Glutamatergic neuron (in vitro differentiated cells): ENCODE results near the gene CALML6. TPM values are rescaled to one million over a fixed set of nuclear protein-coding genes. Genes with fewer than 3 reads are reported as not detected.

Source experiments
- DNase-seq: peaks from one replicate; pipeline ENCODE4 v3.0.0; 2022
- H3K27ac Mint-ChIP-seq: one replicate; pipeline ENCODE4 v1.8.0; 2020; ENCODE audit warnings: mild to moderate bottlenecking, mixed read lengths, inconsistent platforms; ENCODE audit not compliant: unreplicated experiment
- H3K27me3 Mint-ChIP-seq: one replicate; pipeline ENCODE4 v1.8.0; 2020; ENCODE audit warnings: mild to moderate bottlenecking, moderate library complexity, mixed read lengths, inconsistent platforms; ENCODE audit not compliant: unreplicated experiment
- H3K36me3 Mint-ChIP-seq: one replicate; pipeline ENCODE4 v1.8.0; 2020; ENCODE audit warnings: mild to moderate bottlenecking, mixed read lengths, inconsistent platforms; ENCODE audit not compliant: unreplicated experiment
- H3K4me1 Mint-ChIP-seq: one replicate; pipeline ENCODE4 v1.8.0; 2020; ENCODE audit warnings: mild to moderate bottlenecking, low read depth, mixed read lengths, inconsistent platforms; ENCODE audit not compliant: unreplicated experiment
- H3K4me3 Mint-ChIP-seq: one replicate; pipeline ENCODE4 v1.8.0; 2020; ENCODE audit warnings: mild to moderate bottlenecking, mixed read lengths, inconsistent platforms; ENCODE audit not compliant: unreplicated experiment
- H3K9me3 Mint-ChIP-seq: one replicate; pipeline ENCODE4 v1.8.0; 2020; ENCODE audit warnings: mild to moderate bottlenecking, moderate library complexity, mixed read lengths, inconsistent platforms; ENCODE audit not compliant: unreplicated experiment
- CTCF ChIP-seq: fragments of 200-600 bp; sonication (generic); IDR thresholded peaks from one replicate; pipeline ENCODE4 v1.5.0; 2021; ENCODE audit not compliant: partially characterized antibody, unreplicated experiment
- total RNA-seq: library from RNA; stranded (reverse); fragmentation: NEBNext Ultra II Directional; extraction: Animal tissue kit (Norgen Biotek cat#: 25700); gene quantifications from one replicate; pipeline ENCODE4 v1.2.1, GENCODE V29; 2021; ENCODE audit not compliant: unreplicated experiment

The CALML6 gene
- total RNA-seq, 1 donor from 2014 or later: 5.2 TPM

GRCh38 chr1:1873186-1873585, 41.9 kb upstream of the CALML6 start:
- Mint-ChIP-seq H3K4me1 (peaks cover 20% of the 10 kb centered on the region), H3K4me3 (no peak overlapping the region), H3K27ac (peak overlapping the region; percentile 15), H3K27me3 (peaks cover 10% of the 10 kb centered on the region), H3K36me3 (peaks cover 12% of the 10 kb centered on the region), H3K9me3 (peaks cover 14% of the 10 kb centered on the region)
- no peak for DNase-seq
- no peak for TF ChIP-seq CTCF

- Mint-ChIP-seq H3K27ac (no peak overlapping the region), H3K9me3 (peaks cover 15% of the 10 kb centered on the region), H3K4me3 (no peak overlapping the region), H3K4me1 (peaks cover 26% of the 10 kb centered on the region), H3K36me3 (peaks cover 12% of the 10 kb centered on the region), H3K27me3 (peaks cover 14% of the 10 kb centered on the region)
- TF ChIP-seq CTCF: no peak
- DNase-seq: no peak
Measured at GRCh38 chr1:1874901-1875300, 40.2 kb upstream of the CALML6 start.

GRCh38 chr1:1875932-1876331, 39.1 kb upstream of the CALML6 start:
- peaks cover 12% of the 10 kb centered on the region for H3K36me3 Mint-ChIP-seq
- peaks cover 31% of the 10 kb centered on the region for H3K4me1 Mint-ChIP-seq
- peaks cover 13% of the 10 kb centered on the region for H3K9me3 Mint-ChIP-seq
- H3K27ac Mint-ChIP-seq: no peak overlapping the region
- H3K27me3 Mint-ChIP-seq: peaks cover 14% of the 10 kb centered on the region
- peak overlapping the region; percentile 46 for H3K4me3 Mint-ChIP-seq
- no peak for TF ChIP-seq CTCF
- no peak for DNase-seq

- no peak for DNase-seq
- Mint-ChIP-seq H3K27ac (no peak overlapping the region), H3K27me3 (peaks cover 14% of the 10 kb centered on the region), H3K4me3 (peak overlapping the region; percentile 46), H3K9me3 (peaks cover 12% of the 10 kb centered on the region), H3K4me1 (peaks cover 34% of the 10 kb centered on the region), H3K36me3 (peaks cover 12% of the 10 kb centered on the region)
- no peak for TF ChIP-seq CTCF
Measured at GRCh38 chr1:1876335-1876930, 38.6 kb upstream of the CALML6 start.

- H3K4me1 Mint-ChIP-seq: peaks cover 29% of the 10 kb centered on the region
- H3K27me3 Mint-ChIP-seq: peaks cover 5% of the 10 kb centered on the region
- H3K36me3 Mint-ChIP-seq: peaks cover 12% of the 10 kb centered on the region
- H3K27ac Mint-ChIP-seq: no peak overlapping the region
- TF ChIP-seq CTCF: no peak
- no peak overlapping the region for H3K4me3 Mint-ChIP-seq
- DNase-seq: no peak
- peaks cover 7% of the 10 kb centered on the region for H3K9me3 Mint-ChIP-seq
Measured at GRCh38 chr1:1877865-1878436, 37.1 kb upstream of the CALML6 start.
